ENCODE data around the gene P2RY12.

P2RY12 gene

DNA sequence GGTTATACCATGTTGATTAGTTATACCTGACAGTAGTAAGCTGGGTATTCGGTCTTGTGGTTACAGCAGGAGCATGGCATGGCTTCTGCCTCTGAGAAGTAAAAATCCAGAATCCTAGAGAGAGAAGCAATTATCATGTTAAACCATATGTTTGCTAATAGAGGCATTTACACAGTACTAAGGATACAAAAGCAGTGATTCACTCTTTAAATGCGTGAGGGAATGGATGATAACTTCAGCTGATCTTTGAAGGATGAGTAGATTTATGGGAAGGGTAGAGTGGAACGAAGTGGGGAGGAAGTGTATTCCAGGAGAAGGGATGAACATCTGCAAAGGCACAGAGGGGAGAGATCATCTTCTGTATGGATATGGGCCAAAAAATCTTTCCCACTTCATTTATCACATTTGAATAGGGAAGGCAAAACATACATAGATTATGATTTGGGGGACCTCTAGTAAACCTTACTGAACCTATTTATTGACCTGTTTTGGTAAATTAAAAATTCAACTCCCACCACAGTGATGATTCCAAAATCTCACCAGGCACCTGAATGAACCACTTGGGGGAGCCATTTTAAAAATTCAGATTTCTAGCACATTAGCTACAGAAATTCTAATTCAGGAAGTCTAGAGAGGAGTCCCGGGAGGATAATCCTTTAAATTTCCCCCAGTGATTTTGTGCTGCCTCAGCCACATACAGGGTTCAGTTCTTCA is 41.2 kb upstream of the P2RY12 start:
- no peak overlapping the region for H3K4me3 ChIP-seq (replicated peaks; ENCODE audit: low read depth, low read length)
- no peak for DNase-seq (ENCODE audit: low read depth)
- TF ChIP-seq, protein P1, sequence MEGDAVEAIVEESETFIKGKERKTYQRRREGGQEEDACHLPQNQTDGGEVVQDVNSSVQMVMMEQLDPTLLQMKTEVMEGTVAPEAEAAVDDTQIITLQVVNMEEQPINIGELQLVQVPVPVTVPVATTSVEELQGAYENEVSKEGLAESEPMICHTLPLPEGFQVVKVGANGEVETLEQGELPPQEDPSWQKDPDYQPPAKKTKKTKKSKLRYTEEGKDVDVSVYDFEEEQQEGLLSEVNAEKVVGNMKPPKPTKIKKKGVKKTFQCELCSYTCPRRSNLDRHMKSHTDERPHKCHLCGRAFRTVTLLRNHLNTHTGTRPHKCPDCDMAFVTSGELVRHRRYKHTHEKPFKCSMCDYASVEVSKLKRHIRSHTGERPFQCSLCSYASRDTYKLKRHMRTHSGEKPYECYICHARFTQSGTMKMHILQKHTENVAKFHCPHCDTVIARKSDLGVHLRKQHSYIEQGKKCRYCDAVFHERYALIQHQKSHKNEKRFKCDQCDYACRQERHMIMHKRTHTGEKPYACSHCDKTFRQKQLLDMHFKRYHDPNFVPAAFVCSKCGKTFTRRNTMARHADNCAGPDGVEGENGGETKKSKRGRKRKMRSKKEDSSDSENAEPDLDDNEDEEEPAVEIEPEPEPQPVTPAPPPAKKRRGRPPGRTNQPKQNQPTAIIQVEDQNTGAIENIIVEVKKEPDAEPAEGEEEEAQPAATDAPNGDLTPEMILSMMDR (IDR thresholded peaks at IDR 0.05; ENCODE audit: low read length, missing control alignments): peak; percentile 33

DNA sequence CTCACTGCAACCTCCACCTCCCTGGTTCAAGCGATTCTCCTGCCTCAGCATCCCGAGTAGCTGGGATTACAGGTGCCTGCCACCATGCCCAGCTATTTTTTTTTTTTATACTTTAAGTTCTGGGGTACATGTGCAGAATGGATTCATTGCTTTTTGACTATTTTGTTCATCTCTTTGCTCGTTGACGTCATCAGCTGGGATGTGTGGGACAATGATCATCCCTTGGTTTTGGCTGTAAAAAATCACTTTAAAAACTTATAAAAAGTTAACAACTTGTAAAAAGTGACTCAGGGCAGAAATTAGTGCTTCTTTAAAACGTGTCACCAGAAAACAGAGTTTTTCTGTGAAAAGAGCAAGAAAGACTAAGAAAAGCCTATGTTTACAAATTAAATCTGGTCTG is 38.5 kb upstream of the P2RY12 start:
- no peak overlapping the region for H3K4me3 ChIP-seq (replicated peaks; ENCODE audit: low read depth, low read length)
- TF ChIP-seq, protein P1 (IDR thresholded peaks at IDR 0.05; ENCODE audit: low read length, missing control alignments): no peak
- no peak for DNase-seq (ENCODE audit: low read depth)

DNA sequence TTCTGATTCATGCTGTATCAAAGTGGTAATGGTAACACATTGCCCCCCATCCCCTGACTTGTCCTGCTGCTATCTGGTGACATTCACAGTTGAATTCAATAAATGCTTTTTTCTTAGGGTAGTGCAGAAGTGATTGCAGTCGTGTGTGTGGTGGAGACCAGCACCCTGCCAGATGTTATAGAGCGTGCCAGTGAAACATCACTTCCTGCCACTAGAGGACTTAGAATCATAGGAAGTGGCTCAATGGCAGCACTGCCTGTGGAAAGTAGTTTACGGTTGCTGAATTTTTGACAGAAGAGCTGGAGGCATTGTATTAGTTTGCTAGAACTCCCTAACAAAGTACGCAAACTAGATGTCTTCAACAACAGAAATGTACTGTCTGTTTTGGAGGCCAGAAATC is 37.4 kb upstream of the P2RY12 start:
- TF ChIP-seq, protein P1 (IDR thresholded peaks at IDR 0.05; ENCODE audit: low read length, missing control alignments): no peak
- H3K4me3 ChIP-seq (replicated peaks; ENCODE audit: low read depth, low read length): no peak overlapping the region
- DNase-seq (ENCODE audit: low read depth): no peak

DNA sequence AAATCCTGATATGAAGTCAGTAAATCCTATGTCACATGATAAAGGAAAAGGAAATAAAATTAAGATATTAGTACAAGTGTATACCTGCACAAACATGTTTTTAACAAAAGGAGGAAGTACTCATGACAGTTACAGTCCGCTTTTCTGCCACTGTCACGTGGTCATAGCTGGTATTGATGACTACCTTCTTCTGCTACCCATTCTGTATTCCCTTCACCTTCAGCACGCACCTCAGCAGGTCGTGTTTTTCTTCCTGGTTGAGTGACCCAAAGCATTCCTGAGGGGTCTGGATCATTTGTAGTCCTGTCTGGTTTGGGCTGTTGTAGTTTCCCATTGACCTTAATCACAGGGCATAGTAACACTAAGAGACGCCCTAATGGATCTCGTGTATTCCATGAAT is 35.3 kb upstream of the P2RY12 start:
- H3K4me3 ChIP-seq (replicated peaks; ENCODE audit: low read depth, low read length): no peak overlapping the region
- no peak for DNase-seq (ENCODE audit: low read depth)
- TF ChIP-seq, protein P1 (IDR thresholded peaks at IDR 0.05; ENCODE audit: low read length, missing control alignments): no peak

DNA sequence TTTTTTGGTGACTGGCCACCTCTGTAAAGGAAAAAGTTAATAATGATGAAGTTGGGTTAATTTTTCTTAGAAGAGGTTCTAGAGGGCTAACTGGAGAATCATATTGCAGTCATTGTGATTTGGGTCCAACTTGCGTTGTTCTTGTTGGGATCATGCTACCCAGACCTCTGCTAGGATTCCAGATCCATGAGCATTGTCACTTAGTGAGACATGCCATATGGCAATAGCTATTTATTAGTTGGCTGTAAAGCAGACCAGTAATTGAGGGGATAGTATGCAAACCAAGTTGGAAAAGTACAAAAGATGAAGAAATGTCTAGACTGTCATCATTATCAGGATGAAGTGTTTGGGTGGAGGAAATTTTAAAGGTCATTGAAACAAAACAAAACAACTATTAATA is 30.7 kb upstream of the P2RY12 start:
- DNase-seq (ENCODE audit: low read depth): no peak
- H3K4me3 ChIP-seq (replicated peaks; ENCODE audit: low read depth, low read length): no peak overlapping the region
- TF ChIP-seq, protein P1 (IDR thresholded peaks at IDR 0.05; ENCODE audit: low read length, missing control alignments): no peak

DNA sequence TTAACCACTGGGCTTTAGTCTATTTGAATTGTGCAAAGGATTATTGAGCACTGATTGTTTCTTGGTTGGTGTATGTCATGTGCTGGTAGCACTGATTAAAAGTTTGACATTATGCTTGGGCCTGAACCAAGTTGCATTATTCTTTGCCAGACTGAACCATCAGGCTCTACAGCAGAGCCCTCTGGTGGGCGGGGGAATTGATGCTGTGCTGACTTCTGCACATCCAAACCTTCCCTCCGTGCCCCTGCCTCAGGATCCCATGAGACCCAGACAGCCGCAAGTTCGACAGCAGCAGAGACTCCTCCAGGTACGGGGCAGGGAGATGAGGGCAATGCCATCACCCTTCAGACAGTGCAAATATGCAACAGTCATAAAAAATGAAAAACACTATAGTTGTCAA is 28.4 kb upstream of the P2RY12 start:
- no peak overlapping the region for H3K4me3 ChIP-seq (replicated peaks; ENCODE audit: low read depth, low read length)
- DNase-seq (ENCODE audit: low read depth): no peak
- TF ChIP-seq, protein P1 (IDR thresholded peaks at IDR 0.05; ENCODE audit: low read length, missing control alignments): no peak
